T follicular helper cell (primary cell): ENCODE measurements around the gene MEGF11.

ENCODE experiments used
- DNase-seq: peaks from one replicate; pipeline ENCODE4 v3.0.0-alpha.2; 2020; ENCODE audit warnings: low read depth

MEGF11 gene

GRCh38 chr15:66239514-66239913, 14.0 kb downstream of the MEGF11 start:
- no peak for DNase-seq

DNA sequence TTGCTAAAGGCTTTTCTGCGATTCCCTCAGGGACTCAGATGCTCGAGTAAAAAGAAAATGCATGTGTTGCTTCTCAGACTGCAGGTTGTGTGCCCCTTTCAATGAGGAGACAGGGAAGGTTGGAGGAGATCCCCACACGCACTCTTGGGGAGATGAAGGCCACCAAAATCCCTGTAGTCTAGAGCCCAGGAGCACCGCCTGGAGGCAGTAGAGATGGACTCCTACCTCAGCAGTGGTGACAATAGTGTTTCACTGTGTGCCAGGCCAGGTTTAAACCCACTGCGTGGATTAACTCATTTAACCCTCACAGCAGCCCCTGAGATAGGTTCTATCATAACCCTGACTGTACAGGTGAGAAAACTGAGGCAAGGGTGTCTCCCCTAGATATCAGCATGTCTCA, 15.2 kb downstream of the MEGF11 start:
- DNase-seq: no peak

GRCh38 chr15:66237513-66238235, 15.9 kb downstream of the MEGF11 start:
- DNase-seq: no peak

DNA sequence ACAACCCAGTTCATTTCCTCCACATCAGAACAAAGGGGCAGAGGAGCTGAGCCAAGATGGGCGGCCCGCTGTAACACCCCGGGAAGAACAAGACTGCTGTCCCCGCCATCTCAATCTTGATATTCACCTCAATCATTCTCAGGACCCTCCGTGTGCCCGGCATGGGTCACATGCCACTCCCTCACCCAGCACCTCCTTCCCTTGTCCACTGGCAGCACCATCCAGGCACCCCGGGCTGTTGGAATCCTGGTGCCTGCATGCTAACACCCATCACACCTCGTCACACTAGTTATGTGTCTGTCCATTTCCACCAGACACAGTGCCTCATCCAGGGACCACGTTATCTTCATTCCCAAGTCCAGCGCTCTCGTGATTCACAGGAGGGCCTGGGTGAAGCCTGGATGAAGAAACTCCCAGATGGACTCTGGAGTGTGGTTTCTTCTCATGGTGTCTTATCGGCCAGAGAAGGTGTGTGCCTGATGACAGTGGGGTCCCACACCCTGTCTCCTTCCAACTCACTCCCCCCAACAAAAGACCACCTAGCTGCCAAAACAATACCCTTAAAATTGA, 16.7 kb downstream of the MEGF11 start:
- no peak for DNase-seq

DNA sequence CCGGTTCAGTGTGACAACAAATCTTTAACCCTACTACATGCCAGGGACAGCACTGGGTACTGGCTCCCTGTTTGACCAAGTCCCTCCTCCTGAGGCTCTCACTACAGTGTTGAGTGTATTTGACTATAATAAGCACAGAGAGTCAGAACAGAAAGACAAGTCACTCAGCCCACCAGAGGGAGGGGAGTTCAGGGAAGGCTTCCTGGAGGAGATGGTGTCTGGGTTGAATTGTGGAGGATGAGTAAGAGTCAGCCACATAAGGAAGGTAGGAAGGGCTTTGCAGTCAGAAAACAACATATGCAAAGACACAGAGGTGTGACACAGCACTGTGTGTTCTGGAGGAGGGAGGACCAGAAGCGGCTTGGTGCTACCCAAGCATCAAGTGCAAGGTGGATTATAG, 17.7 kb downstream of the MEGF11 start:
- no peak for DNase-seq

DNA sequence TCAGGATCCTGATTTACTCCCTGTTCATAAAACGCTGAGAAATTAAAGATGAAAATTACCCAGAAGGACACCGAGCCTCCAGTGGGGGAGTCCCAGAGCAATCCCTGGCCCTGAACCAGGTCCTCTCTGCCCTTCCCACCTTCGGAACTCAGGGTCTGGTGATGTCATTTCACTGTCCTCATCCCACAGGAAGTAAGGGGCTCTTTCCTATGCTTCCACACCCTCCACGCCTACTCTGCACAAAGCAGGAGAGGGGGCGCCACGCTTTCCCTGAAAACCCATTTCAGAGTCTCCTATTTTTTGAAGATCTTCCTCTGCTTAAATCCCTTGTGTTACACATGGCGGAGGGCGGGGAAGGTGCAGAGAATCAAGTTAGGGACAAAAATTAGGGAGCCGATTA, 18.8 kb downstream of the MEGF11 start:
- DNase-seq: no peak

DNA sequence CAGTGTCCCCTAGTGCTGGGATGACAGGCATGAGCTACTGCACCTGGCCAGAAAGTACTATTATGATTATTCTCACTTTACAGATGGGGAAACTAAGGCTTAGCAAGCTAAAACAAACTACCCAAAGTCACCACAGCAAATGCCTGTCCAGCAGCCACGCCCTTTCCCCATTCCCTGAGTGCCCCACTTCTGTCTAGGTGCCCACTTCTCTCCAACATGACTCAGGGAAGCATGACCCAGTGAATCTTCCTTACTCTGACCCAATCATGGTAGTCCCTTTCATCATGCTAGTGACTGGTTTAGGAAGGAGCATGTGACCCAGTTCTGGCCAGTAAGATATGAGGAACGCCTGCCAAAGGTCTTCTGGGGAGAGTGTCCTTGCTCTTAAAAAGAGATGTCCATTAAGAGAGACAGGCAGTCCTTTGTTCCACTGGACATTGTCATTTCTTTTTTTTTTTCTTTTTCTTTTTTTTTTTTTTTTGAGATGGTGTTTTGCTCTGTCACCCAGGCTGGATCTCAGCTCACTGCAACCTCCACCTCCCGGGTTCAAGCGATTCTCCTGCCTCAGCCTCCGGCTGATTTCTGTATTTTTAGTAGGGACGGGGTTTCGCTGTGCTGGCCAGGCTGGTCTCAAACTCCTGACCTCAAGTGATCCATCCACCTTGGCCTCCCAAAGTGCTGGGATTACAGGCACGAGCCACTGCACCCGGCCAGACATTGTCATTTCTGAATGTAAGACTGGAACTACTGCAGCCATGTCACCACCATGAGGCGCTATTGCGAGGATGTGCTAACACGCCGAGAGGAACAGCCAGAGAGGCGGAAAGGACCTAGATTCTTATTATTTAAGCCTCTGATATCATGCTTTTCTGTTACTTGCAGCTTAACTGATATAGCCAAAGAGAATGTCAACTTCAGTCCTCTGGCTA, 19.8 kb downstream of the MEGF11 start:
- DNase-seq: no peak

- DNase-seq: no peak
Observed at GRCh38 chr15:66232267-66232625, 21.3 kb downstream of the MEGF11 start.

- no peak for DNase-seq
Observed at GRCh38 chr15:66231394-66232266, 21.9 kb downstream of the MEGF11 start.

- DNase-seq: no peak
Observed at GRCh38 chr15:66229790-66230465, 23.6 kb downstream of the MEGF11 start.

DNA sequence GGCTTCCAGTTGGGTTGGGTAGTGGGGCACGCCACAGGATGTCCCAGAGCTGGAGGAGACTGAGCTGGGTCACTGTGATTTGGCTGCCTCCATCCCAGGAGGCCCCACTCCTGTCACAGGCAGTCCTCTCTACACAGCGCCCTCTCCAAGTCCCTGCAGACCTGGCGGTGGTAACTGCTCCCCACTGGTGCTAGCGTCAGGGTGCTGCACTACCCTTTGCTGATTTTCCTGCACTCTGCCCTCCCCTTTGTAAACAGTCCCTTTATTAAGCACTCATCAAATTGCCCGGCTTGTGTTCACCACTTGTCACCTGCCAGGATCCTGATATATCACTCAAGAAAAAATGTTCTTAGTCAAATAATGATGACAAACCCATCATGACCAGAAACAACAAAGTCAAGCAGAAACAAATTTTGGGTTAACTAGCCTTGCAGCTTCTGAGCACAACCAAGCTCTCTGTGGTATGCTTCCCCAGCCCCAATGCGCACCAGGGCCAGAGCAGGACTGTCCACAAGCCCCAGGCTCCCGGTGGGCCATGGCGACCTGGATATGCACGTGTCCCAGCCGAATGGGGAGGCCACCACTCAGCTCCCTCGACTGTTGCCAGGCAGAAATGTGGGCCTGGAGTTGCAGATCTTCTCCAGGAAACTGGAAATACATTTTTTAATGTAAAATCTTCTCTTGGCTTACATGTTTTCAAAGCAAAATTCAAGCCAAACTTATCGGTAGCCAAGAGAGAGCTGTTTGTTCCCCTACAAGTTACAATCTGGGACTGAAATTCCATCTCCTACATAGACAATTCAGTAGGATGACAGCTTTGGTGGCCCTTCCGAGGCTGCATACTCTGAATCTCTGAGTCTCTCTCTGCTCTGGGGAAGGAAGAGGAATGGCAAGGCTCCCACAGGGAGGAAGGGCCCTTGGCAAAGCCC, 24.5 kb downstream of the MEGF11 start:
- DNase-seq: no peak

DNA sequence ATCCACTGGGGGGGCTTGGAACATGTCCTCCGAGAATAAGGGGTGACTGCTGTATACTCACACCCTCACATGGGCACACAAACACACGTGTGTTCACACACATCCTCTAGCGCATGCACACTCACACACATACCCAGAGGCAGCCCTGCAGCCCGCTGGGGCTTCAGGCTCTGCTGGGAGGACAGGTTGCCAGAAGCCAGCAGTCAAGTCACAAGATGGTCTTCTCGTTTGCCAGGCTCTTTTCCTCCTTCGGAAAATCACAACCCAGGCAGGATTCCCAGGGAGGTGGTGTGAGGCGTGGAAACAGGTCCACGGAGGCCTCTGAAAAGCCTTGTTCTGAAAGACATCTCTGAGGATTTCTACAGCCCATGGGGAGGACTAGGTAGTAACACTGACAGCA, 26.8 kb downstream of the MEGF11 start:
- no peak for DNase-seq

DNA sequence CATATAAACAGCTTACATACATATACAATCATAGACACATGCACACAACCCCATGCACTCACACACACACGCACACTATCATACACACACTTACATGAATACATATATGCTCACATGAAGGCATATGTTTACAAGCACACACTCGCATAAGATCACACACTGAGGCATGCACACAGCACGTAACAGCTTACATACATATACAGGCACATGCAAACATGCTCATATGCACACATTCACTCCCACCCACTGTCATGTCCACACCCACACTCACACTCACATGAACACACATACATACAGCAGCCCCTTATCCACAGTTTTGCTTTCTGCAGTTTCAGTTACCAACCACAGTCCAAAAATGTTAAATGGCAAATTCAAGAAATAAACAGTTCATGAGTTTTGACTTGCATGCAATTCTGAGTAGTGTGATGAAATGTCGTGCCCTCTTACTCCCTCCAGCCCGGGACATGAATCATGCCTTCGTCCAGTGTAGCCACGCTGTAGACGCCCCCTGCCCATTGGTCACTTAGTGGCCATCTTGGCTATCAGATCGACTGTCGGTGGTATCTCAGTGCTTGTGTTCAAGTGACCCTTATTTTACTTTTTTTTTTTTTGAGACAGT, 27.8 kb downstream of the MEGF11 start:
- DNase-seq: no peak

GRCh38 chr15:66224946-66225345, 28.6 kb downstream of the MEGF11 start:
- DNase-seq: no peak

- no peak for DNase-seq
Observed at GRCh38 chr15:66222273-66223198, 31.0 kb downstream of the MEGF11 start.

- DNase-seq: no peak
Observed at GRCh38 chr15:66221126-66221525, 32.4 kb downstream of the MEGF11 start.

DNA sequence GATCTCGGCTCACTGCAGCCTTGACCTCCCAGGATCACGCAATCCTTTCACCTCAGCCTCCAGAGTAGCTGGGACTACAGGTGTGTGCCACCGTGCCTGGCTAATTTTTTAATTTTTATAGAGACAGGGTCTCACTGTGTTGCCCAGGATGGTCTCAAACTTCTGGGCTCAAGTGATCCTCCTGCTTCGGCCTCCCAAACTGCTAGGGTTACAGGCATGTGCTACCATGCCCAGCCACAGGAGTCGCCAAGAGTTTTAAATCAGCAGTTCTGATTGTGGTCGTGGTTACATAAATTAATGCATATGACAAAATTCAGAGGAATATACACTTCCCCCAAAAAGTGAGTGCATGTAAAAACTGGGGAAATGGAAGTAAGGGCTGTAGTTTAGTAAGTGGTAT, 32.9 kb downstream of the MEGF11 start:
- no peak for DNase-seq

GRCh38 chr15:66219339-66219738, 34.2 kb downstream of the MEGF11 start:
- DNase-seq: no peak

GRCh38 chr15:66216806-66217205, 36.7 kb downstream of the MEGF11 start:
- no peak for DNase-seq
